WTC11 (cell line): ENCODE data around the gene RBM45. TPM values are rescaled to one million over a fixed set of nuclear protein-coding genes. Genes with fewer than 3 reads are reported as not detected.

Experiments
- ATAC-seq: fragments of 200-7000 bp; cut with Tn5 transposase; 2 replicates; pipeline ENCODE4 v1.10.0; 2021; ENCODE audit warnings: mild to moderate bottlenecking, moderate library complexity
- CTCF ChIA-PET: fragments of 300-600 bp; sonication (Branson Sonifier 250); formaldehyde crosslinking; loops from one replicate; lab custom pipeline; 2021; ENCODE audit warnings: antibody characterized with exemption; lab: Charles Lee
- POLR2A ChIA-PET: fragments of 350-600 bp; sonication (Branson Sonifier 250); formaldehyde crosslinking; loops from one replicate; lab custom pipeline; 2021; ENCODE audit warnings: antibody characterized with exemption; lab: Charles Lee
- DNase-seq: peaks from one replicate; pipeline ENCODE4 v3.0.0; 2021; ENCODE audit warnings: low spot score
- H3K27ac Mint-ChIP-seq: 2 replicates; pipeline ENCODE4 v1.8.0; 2021; ENCODE audit warnings: mixed read lengths
- H3K27me3 Mint-ChIP-seq: 2 replicates; pipeline ENCODE4 v1.8.0; 2021; ENCODE audit warnings: low read depth, mild to moderate bottlenecking, moderate library complexity, mixed read lengths
- H3K36me3 Mint-ChIP-seq: 2 replicates; pipeline ENCODE4 v1.8.0; 2021; ENCODE audit warnings: mixed read lengths
- H3K4me1 Mint-ChIP-seq: 2 replicates; pipeline ENCODE4 v1.8.0; 2022; ENCODE audit warnings: mixed read lengths
- H3K4me3 Mint-ChIP-seq: 2 replicates; pipeline ENCODE4 v1.8.0; 2021; ENCODE audit warnings: mild to moderate bottlenecking, moderate library complexity, mixed read lengths
- H3K9me3 Mint-ChIP-seq: 2 replicates; pipeline ENCODE4 v1.8.0; 2021; ENCODE audit warnings: mixed read lengths
- ATF6 ChIP-seq: sonication (generic); formaldehyde crosslinking; IDR thresholded peaks from 2 replicates; pipeline ENCODE4 v1.8.1; 2023; ENCODE audit warnings: mild to moderate bottlenecking, missing genetic modification reagents
- CTCF ChIP-seq: fragments of 200-600 bp; IDR thresholded peaks from 2 replicates; pipeline ENCODE4 v1.8.0; 2022; ENCODE audit warnings: antibody characterized with exemption
- E2F1 ChIP-seq: sonication (generic); formaldehyde crosslinking; IDR thresholded peaks from 2 replicates; pipeline ENCODE4 v1.8.0; 2022; ENCODE audit warnings: mild to moderate bottlenecking, missing genetic modification reagents
- ESRRA ChIP-seq: sonication (generic); formaldehyde crosslinking; IDR thresholded peaks from 2 replicates; pipeline ENCODE4 v1.8.1; 2022; ENCODE audit warnings: mild to moderate bottlenecking, missing genetic modification reagents, borderline replicate concordance
- FOXP1 ChIP-seq: sonication (generic); formaldehyde crosslinking; IDR thresholded peaks from 2 replicates; pipeline ENCODE4 v1.8.0; 2022; ENCODE audit warnings: missing genetic modification reagents, mild to moderate bottlenecking, moderate library complexity, borderline replicate concordance
- GRHL2 ChIP-seq: fragments of 250-450 bp; sonication (Bioruptor Pico); IDR thresholded peaks from 2 replicates; pipeline ENCODE4 v1.8.0; 2022; ENCODE audit warnings: mild to moderate bottlenecking, moderate library complexity; ENCODE audit not compliant: insufficient replicate concordance, severe bottlenecking
- HMGXB4 ChIP-seq: sonication (generic); formaldehyde crosslinking; IDR thresholded peaks from 2 replicates; pipeline ENCODE4 v1.8.1; 2023; ENCODE audit warnings: mild to moderate bottlenecking, moderate library complexity, missing genetic modification reagents
- IRF2 ChIP-seq: sonication (generic); formaldehyde crosslinking; IDR thresholded peaks from 2 replicates; pipeline ENCODE4 v1.8.0; 2022; ENCODE audit warnings: low read depth, missing genetic modification reagents, borderline replicate concordance
- KAT7 ChIP-seq: sonication (generic); formaldehyde crosslinking; IDR thresholded peaks from 2 replicates; pipeline ENCODE4 v1.8.1; 2023; ENCODE audit warnings: missing genetic modification reagents, mild to moderate bottlenecking, borderline replicate concordance
- NR2C2 ChIP-seq: sonication (generic); formaldehyde crosslinking; IDR thresholded peaks from 2 replicates; pipeline ENCODE4 v1.8.0; 2022; ENCODE audit warnings: mild to moderate bottlenecking, missing genetic modification reagents
- PRRX2 ChIP-seq: fragments of 250-450 bp; sonication (Bioruptor Pico); IDR thresholded peaks from 2 replicates; pipeline ENCODE4 v1.8.0; 2021; ENCODE audit warnings: mild to moderate bottlenecking
- RELA ChIP-seq: sonication (generic); formaldehyde crosslinking; IDR thresholded peaks from 2 replicates; pipeline ENCODE4 v1.8.1; 2022; ENCODE audit warnings: missing genetic modification reagents, mild to moderate bottlenecking, borderline replicate concordance
- SMAD4 ChIP-seq: sonication (generic); formaldehyde crosslinking; IDR thresholded peaks from 2 replicates; pipeline ENCODE4 v1.8.0; 2022; ENCODE audit warnings: mild to moderate bottlenecking, missing genetic modification reagents
- ZBTB21 ChIP-seq: sonication (generic); formaldehyde crosslinking; IDR thresholded peaks from 2 replicates; pipeline ENCODE4 v1.8.1; 2023; ENCODE audit warnings: mild to moderate bottlenecking, missing genetic modification reagents, borderline replicate concordance
- total RNA-seq: library from RNA; stranded (reverse); gene quantifications from 3 replicates; pipeline ENCODE4 v1.2.3, GENCODE V29; 2021
- TF ChIP-seq, protein P1 (sequence below): sonication (generic); formaldehyde crosslinking; IDR thresholded peaks from 2 replicates; pipeline ENCODE4 v1.8.0; 2023; ENCODE audit warnings: missing genetic modification reagents
- TF ChIP-seq, protein P2 (sequence below): sonication (generic); formaldehyde crosslinking; IDR thresholded peaks from 2 replicates; pipeline ENCODE4 v1.8.0; 2023; ENCODE audit warnings: mild to moderate bottlenecking, missing genetic modification reagents
- TF ChIP-seq, protein P3 (sequence below): fragments of 250-450 bp; sonication (Bioruptor Pico); IDR thresholded peaks from 2 replicates; pipeline ENCODE4 v1.9.0; 2021; ENCODE audit warnings: moderate library complexity, mild to moderate bottlenecking, inconsistent platforms, borderline replicate concordance

RBM45 gene
- total RNA-seq, 1 experiment from 2014 or later = 9.2 TPM

GRCh38 chr2:178066324-178066723, 45.9 kb upstream of the RBM45 start:
- TF ChIP-seq RELA (CRISPR knock-in tag) = no peak
- no peak for TF ChIP-seq PRRX2 (CRISPR knock-in tag)
- TF ChIP-seq, protein P1, sequence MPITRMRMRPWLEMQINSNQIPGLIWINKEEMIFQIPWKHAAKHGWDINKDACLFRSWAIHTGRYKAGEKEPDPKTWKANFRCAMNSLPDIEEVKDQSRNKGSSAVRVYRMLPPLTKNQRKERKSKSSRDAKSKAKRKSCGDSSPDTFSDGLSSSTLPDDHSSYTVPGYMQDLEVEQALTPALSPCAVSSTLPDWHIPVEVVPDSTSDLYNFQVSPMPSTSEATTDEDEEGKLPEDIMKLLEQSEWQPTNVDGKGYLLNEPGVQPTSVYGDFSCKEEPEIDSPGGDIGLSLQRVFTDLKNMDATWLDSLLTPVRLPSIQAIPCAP (CRISPR knock-in tag) = no peak
- no peak for TF ChIP-seq GRHL2 (CRISPR knock-in tag)
- no peak for TF ChIP-seq IRF2 (CRISPR knock-in tag)
- TF ChIP-seq SMAD4 (CRISPR knock-in tag) = no peak
- TF ChIP-seq, protein P2, sequence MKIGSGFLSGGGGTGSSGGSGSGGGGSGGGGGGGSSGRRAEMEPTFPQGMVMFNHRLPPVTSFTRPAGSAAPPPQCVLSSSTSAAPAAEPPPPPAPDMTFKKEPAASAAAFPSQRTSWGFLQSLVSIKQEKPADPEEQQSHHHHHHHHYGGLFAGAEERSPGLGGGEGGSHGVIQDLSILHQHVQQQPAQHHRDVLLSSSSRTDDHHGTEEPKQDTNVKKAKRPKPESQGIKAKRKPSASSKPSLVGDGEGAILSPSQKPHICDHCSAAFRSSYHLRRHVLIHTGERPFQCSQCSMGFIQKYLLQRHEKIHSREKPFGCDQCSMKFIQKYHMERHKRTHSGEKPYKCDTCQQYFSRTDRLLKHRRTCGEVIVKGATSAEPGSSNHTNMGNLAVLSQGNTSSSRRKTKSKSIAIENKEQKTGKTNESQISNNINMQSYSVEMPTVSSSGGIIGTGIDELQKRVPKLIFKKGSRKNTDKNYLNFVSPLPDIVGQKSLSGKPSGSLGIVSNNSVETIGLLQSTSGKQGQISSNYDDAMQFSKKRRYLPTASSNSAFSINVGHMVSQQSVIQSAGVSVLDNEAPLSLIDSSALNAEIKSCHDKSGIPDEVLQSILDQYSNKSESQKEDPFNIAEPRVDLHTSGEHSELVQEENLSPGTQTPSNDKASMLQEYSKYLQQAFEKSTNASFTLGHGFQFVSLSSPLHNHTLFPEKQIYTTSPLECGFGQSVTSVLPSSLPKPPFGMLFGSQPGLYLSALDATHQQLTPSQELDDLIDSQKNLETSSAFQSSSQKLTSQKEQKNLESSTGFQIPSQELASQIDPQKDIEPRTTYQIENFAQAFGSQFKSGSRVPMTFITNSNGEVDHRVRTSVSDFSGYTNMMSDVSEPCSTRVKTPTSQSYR (CRISPR knock-in tag) = no peak
- no peak for TF ChIP-seq ATF6 (CRISPR knock-in tag)
- TF ChIP-seq KAT7 = no peak
- TF ChIP-seq ZBTB21 (CRISPR knock-in tag) = no peak
- no peak for TF ChIP-seq E2F1 (CRISPR knock-in tag)
- no peak for TF ChIP-seq NR2C2 (CRISPR knock-in tag)
- no peak for TF ChIP-seq HMGXB4 (CRISPR knock-in tag)
- Mint-ChIP-seq H3K4me3 (no peak overlapping the region), H3K27ac (no peak overlapping the region), H3K36me3 (no peaks in the 10 kb centered on the region), H3K4me1 (no peaks in the 10 kb centered on the region), H3K9me3 (no peaks in the 10 kb centered on the region), H3K27me3 (peaks cover 8% of the 10 kb centered on the region)
- no peak for DNase-seq
- POLR2A ChIA-PET = no interaction called here
- no peak for ATAC-seq
- CTCF ChIA-PET = no interaction called here

DNA sequence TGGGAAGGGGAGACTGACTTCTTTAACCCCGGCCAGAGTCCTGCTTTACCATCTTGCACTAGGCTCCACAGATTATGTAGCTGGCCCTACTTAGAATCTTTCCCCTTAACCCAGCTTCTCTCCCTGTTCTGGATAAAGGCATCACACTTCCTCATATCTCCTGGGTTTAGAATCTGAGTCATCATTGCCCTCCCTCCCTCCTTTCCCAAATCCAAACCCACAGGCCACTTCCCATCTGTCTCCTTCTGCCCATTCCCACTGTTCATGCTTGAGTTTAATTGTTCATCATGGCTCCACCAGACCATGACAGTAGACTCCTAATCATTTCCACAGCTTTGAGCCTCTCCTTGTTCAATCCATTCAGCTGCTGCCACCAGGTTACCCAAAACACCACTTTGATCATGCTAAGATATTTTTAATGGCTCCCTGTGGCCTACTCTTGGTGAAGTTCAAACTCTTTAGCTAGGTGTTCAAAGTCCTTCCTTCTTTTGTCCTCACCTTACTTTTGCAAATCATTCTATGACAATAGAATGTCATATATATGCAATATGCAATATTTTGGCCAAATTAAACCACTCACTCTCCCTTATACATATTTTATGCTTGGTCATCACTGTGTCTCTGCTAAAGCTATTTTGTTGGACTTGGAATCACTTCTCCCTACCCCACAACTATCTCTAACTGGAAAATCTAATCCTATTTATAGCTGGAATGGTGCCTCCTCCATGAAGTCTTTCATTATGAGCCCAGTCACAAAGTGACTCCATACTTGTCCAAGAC, 45.2 kb upstream of the RBM45 start:
- CTCF ChIA-PET = interaction anchor here (1.2 kb wide), 1 partner anchor 159 kb away, joined by 3 read pairs; no protein-coding TSS in a partner anchor
- H3K4me1 Mint-ChIP-seq = peaks cover 1% of the 10 kb centered on the region
- ATAC-seq = no peak
- no peak overlapping the region for H3K4me3 Mint-ChIP-seq
- H3K9me3 Mint-ChIP-seq = no peaks in the 10 kb centered on the region
- POLR2A ChIA-PET = no interaction called here
- peaks cover 15% of the 10 kb centered on the region for H3K27me3 Mint-ChIP-seq
- TF ChIP-seq CTCF (no peak), ESRRA (no peak), FOXP1 (CRISPR knock-in tag) (no peak)
- TF ChIP-seq, protein P3, sequence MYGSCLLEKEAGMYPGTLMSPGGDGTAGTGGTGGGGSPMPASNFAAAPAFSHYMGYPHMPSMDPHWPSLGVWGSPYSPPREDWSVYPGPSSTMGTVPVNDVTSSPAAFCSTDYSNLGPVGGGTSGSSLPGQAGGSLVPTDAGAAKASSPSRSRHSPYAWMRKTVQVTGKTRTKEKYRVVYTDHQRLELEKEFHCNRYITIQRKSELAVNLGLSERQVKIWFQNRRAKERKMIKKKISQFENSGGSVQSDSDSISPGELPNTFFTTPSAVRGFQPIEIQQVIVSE = no peak
- H3K36me3 Mint-ChIP-seq = no peaks in the 10 kb centered on the region
- DNase-seq = no peak
- H3K27ac Mint-ChIP-seq = no peak overlapping the region
